HepG2 (cell line): ENCODE data around the gene EEF1AKMT3. TPM values are rescaled to one million over a fixed set of nuclear protein-coding genes. Genes with fewer than 3 reads are reported as not detected.

ENCODE experiments used
- AGO2 ChIP-seq: fragments of 200-400 bp; formaldehyde crosslinking; optimal IDR thresholded peaks from 2 replicates; pipeline ENCODE3; 2017; ENCODE audit warnings: mild to moderate bottlenecking, low read depth, low read length, moderate library complexity
- DRAP1 ChIP-seq: IDR thresholded peaks from 2 replicates; pipeline ENCODE4 v1.6.1; 2016; ENCODE audit warnings: missing genetic modification reagents, missing compliant biosample characterization
- GFI1 ChIP-seq: sonication (generic); formaldehyde crosslinking; IDR thresholded peaks from 2 replicates; pipeline ENCODE4 v1.5.0; 2020; ENCODE audit warnings: missing genetic modification reagents, mild to moderate bottlenecking, borderline replicate concordance
- NFIC ChIP-seq: IDR thresholded peaks from 2 replicates; pipeline ENCODE4 v1.6.1; 2012; ENCODE audit warnings: mild to moderate bottlenecking, low read length, inconsistent platforms
- NR2F6 ChIP-seq, 2 experiments: IDR thresholded peaks; 2 replicates each; pipeline ENCODE4 v1.6.1; 2016; ENCODE audit warnings: antibody characterized with exemption in 1 of 2, mild to moderate bottlenecking in 1 of 2
- PRDM4 ChIP-seq: sonication (generic); formaldehyde crosslinking; IDR thresholded peaks from 2 replicates; pipeline ENCODE4 v1.9.0; 2021; ENCODE audit warnings: missing genetic modification reagents, borderline replicate concordance
- SALL1 ChIP-seq: sonication (generic); formaldehyde crosslinking; IDR thresholded peaks from 2 replicates; pipeline ENCODE4 v1.8.0; 2022; ENCODE audit warnings: mild to moderate bottlenecking, missing genetic modification reagents
- SNAI1 ChIP-seq: sonication (generic); formaldehyde crosslinking; IDR thresholded peaks from 2 replicates; pipeline ENCODE4 v1.5.0; 2020; ENCODE audit warnings: mild to moderate bottlenecking, missing genetic modification reagents, borderline replicate concordance
- TBL1XR1 ChIP-seq: fragments of 150-350 bp; IDR thresholded peaks from 2 replicates; pipeline ENCODE4 v1.6.1; 2014; ENCODE audit warnings: borderline replicate concordance, low read length; ENCODE audit not compliant: partially characterized antibody
- XRCC5 ChIP-seq: fragments of 200-400 bp; formaldehyde crosslinking; optimal IDR thresholded peaks from 2 replicates; pipeline ENCODE3; 2017; ENCODE audit warnings: mild to moderate bottlenecking, low read length
- ZNF136 ChIP-seq: sonication (generic); formaldehyde crosslinking; IDR thresholded peaks from 2 replicates; pipeline ENCODE4 v1.8.1; 2022; ENCODE audit warnings: low read depth, mild to moderate bottlenecking, moderate library complexity, missing genetic modification reagents
- ZNF326 ChIP-seq: sonication (generic); formaldehyde crosslinking; IDR thresholded peaks from 2 replicates; pipeline ENCODE4 v1.4.0; 2020; ENCODE audit warnings: missing genetic modification reagents, borderline replicate concordance
- ZNF414 ChIP-seq: sonication (generic); formaldehyde crosslinking; IDR thresholded peaks from 2 replicates; pipeline ENCODE4 v1.5.0; 2020; ENCODE audit warnings: missing genetic modification reagents
- ZNF501 ChIP-seq: sonication (generic); formaldehyde crosslinking; IDR thresholded peaks from 2 replicates; pipeline ENCODE4 v1.5.1; 2020; ENCODE audit warnings: mild to moderate bottlenecking, moderate library complexity, missing genetic modification reagents
- ZNF646 ChIP-seq: sonication (generic); formaldehyde crosslinking; IDR thresholded peaks from 2 replicates; pipeline ENCODE4 v1.9.0; 2021; ENCODE audit warnings: mild to moderate bottlenecking, missing genetic modification reagents
- polyA plus RNA-seq, 8 experiments: library from polyadenylated mRNA; depleted of rRNA in 3 of 8; stranded (reverse) in 7 of 8; unstranded in 1 of 8; fragments of >200 nt; fragmentation: Illumina TruSeq in 4 of 8; extraction: Trizol in 4 of 8; gene quantifications; 2 replicates each; pipeline versions ENCODE4 v1.2.1 to v1.2.3, GENCODE V29; 2011 to 2016; ENCODE audit warnings: low read depth in 4 of 8, missing spikeins in 1 of 8, mixed read lengths in 1 of 8; ENCODE audit not compliant: insufficient read depth in 1 of 8
- total RNA-seq, 5 experiments: library from RNA; depleted of rRNA; stranded (reverse); fragments of >200 nt; fragmentation: Illumina TruSeq; extraction: Trizol; gene quantifications; 2 replicates each; pipeline ENCODE4 v1.2.3, GENCODE V29; 2016; ENCODE audit warnings: low read depth in 1 of 5

Gene EEF1AKMT3
- total and polyA plus RNA-seq, 2 of the 13 experiments (the other 11 are each of a cell fraction or from before 2014, with no cell fraction given): 4.7 to 11.4 TPM

- TF ChIP-seq NFIC (no peak), GFI1 (CRISPR knock-in tag) (0 out of 2 replicates have a peak, but pooled peaks have one; percentile 41), ZNF501 (CRISPR knock-in tag) (peak; percentile 92), SNAI1 (CRISPR knock-in tag) (no peak), TBL1XR1 (peak; percentile 35), PRDM4 (peak; percentile 75; the same call in 1 of the 2 replicates), DRAP1 (CRISPR knock-in tag) (peak; percentile 87), ZNF646 (CRISPR knock-in tag) (no peak), ZNF326 (CRISPR knock-in tag) (no peak), XRCC5 (peak; percentile 82), NR2F6 (IDR thresholded peaks at IDR 0.05) (no peak; the same call in 1 of the 2 replicates), NR2F6 (CRISPR knock-in tag; IDR thresholded peaks at IDR 0.05) (peak; percentile 62; the same call in 1 of the 2 replicates), SALL1 (CRISPR knock-in tag) (peak; percentile 94), AGO2 (peak; percentile 90), ZNF136 (CRISPR knock-in tag) (peak; percentile 93), ZNF414 (CRISPR knock-in tag) (peak; percentile 89)
Measured at GRCh38 chr12:57751788-57752667, 20.4 kb upstream of the EEF1AKMT3 start, which contains the start of gene CDK4 (continued).
